Memory B cell (primary cell): Measurements from ENCODE around the gene THADA.
A peak's percentile ranks its signal among the peaks of the same experiment; 100 is the strongest.

Source experiments
- ATAC-seq: fragments of 150-1000 bp; cut with Tn5 transposase; 2 replicates; pipeline ENCODE4 v1.10.0; 2021; ENCODE audit warnings: low read depth, mild to moderate bottlenecking, moderate library complexity
- DNase-seq, 2 donors: peaks; one replicate each; pipeline ENCODE4 v3.0.0; 2022; ENCODE audit warnings: low spot score in 2 of 2
- H3K27ac Mint-ChIP-seq: one replicate; pipeline ENCODE4 v1.8.0; 2022; ENCODE audit warnings: mild to moderate bottlenecking, moderate library complexity, mixed read lengths
- H3K27me3 Mint-ChIP-seq: one replicate; pipeline ENCODE4 v1.8.0; 2022; ENCODE audit warnings: mixed read lengths
- H3K36me3 Mint-ChIP-seq: one replicate; pipeline ENCODE4 v1.8.0; 2022; ENCODE audit warnings: mild to moderate bottlenecking, mixed read lengths
- H3K4me1 Mint-ChIP-seq: one replicate; pipeline ENCODE4 v1.8.0; 2022; ENCODE audit warnings: mixed read lengths
- H3K4me3 Mint-ChIP-seq: one replicate; pipeline ENCODE4 v1.8.0; 2022; ENCODE audit warnings: mild to moderate bottlenecking, moderate library complexity, mixed read lengths
- H3K9me3 Mint-ChIP-seq: one replicate; pipeline ENCODE4 v1.8.0; 2022; ENCODE audit warnings: mixed read lengths

Gene THADA

DNA sequence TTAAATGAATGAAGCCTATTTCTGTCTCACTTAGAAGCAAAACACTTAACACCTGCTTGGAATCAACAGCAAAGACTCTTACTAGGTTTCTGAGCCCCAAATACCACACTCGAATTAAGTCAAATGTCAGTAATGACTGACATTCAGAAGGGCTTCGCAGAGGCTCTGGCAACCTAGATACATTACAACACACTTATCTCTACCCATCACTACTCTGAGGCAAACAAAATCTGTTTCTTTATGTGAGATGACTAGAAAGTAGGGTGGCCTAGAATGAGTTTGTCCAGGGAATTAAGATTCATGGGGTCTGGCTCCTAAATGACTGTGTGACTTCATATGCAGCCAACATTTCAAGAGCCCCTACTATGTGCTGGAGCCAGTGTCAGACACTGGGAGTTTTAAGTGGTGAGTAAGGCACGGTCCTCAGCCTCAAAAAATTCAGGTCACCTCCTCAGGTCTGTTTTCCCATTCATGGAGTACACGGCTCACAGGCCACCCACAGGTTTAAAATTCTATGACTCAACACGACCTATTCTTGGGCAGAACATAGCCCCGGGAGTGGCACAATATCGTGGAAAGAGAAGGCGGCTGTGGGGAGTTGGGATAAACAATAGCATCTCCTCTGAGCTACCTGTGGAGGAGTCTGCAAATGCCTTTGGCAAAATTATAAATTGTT lies 219.2 kb downstream of the THADA start:
- Mint-ChIP-seq H3K36me3 (peaks cover 35% of the 10 kb centered on the region), H3K27me3 (no peaks in the 10 kb centered on the region), H3K27ac (no peak overlapping the region), H3K9me3 (peaks cover 2% of the 10 kb centered on the region), H3K4me1 (no peaks in the 10 kb centered on the region), H3K4me3 (no peak overlapping the region)
- ATAC-seq (no peak), DNase-seq (no peak)

DNA sequence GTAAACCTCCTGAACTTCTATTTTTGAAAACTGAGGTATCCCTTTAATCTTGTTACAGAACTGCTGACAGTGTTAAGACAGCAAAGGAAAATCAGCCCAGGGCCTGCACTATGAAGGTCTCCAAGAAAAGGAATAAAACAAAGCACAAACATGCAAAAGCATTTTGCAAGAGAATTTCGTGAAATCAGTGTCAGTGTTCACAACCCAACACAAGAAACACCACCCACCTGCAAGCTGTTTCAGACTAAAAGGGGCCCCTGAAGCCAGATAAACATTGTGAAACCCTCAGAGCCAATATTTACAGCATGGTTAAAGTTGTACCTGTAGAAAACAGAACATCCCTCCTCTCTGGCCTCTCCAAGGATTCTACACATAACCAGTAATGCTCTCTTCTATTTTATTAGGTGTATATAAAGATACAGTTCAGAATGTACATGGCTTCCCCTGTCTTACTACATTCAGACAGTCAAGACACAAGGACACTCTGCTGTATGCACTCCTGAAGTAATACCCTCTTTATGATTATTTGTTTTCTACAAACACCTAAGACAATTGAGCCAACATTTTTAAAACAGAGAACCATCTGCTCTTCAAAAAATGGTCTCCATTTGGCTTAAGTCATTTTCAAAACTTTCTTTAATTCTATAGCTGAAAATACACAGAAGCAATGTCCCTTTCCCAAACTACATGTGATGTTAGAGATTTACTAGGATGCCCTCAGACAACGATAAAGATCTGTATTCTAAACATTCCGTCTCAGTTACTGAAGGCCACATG lies 219.9 kb downstream of the THADA start:
- ATAC-seq (no peak), DNase-seq (no peak)
- H3K9me3 Mint-ChIP-seq, result peaks cover 2% of the 10 kb centered on the region
- H3K36me3 Mint-ChIP-seq, result peaks cover 33% of the 10 kb centered on the region
- H3K4me3 Mint-ChIP-seq, result no peak overlapping the region
- no peak overlapping the region for H3K27ac Mint-ChIP-seq
- no peaks in the 10 kb centered on the region for H3K4me1 Mint-ChIP-seq
- no peaks in the 10 kb centered on the region for H3K27me3 Mint-ChIP-seq

DNA sequence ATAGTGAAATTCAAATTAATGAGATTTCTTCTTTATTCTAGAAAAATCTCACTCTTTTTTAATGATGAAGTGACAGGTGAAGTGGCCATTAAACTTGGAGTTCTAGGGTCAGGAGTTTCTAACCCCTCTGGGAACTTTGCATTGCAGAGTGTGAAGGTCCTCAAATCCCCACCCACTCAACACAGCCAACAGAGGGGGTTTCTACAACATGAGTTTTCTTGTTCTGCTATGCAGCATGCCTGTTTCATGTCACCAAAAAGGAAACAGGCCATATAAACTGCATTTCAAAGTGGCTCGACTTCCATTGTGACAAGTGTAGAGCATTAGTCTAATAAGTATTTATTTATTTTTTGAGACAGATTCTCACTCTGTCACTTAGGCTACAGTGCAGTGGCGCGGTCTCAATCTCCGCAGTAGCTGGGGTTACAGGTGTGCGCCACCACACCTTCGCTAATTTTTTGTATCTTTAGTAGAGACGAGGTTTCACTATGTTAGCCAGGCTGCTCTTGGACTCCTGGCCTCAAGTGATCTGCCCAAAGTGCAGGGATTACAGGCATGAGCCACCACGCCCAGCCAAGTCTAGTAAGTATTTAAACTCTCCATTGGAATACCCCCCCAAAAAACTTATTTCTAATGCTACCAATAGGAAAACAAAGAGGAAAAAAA lies 223.3 kb downstream of the THADA start:
- no peak overlapping the region for H3K27ac Mint-ChIP-seq
- peaks cover 21% of the 10 kb centered on the region for H3K36me3 Mint-ChIP-seq
- no peaks in the 10 kb centered on the region for H3K27me3 Mint-ChIP-seq
- H3K4me1 Mint-ChIP-seq, result peaks cover 8% of the 10 kb centered on the region
- DNase-seq, result no peak
- ATAC-seq, result no peak
- H3K9me3 Mint-ChIP-seq, result peaks cover 2% of the 10 kb centered on the region
- H3K4me3 Mint-ChIP-seq, result no peak overlapping the region

DNA sequence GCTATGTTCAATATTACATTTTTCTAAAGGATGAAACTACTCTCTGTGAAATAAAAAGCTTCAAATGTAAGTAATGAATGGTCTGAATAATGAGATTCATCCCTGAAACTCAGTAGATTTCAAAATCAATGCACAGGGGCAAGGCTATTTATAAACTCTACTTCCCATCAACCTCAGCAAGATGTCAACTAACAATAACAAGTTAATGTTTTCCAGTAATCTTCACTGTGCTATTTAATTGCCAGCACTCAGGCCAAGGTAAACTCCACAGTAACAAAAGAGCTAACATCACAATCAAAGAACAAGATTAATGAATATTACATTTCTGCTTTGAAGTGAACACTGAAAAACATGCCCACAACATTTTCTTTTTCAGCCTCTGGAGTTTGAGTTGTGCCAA lies 225.1 kb downstream of the THADA start:
- ATAC-seq (no peak), DNase-seq (no peak)
- Mint-ChIP-seq H3K4me1 (peaks cover 16% of the 10 kb centered on the region), H3K27ac (peak overlapping the region; percentile 28), H3K4me3 (no peak overlapping the region), H3K27me3 (no peaks in the 10 kb centered on the region), H3K36me3 (peaks cover 24% of the 10 kb centered on the region), H3K9me3 (peaks cover 6% of the 10 kb centered on the region)

DNA sequence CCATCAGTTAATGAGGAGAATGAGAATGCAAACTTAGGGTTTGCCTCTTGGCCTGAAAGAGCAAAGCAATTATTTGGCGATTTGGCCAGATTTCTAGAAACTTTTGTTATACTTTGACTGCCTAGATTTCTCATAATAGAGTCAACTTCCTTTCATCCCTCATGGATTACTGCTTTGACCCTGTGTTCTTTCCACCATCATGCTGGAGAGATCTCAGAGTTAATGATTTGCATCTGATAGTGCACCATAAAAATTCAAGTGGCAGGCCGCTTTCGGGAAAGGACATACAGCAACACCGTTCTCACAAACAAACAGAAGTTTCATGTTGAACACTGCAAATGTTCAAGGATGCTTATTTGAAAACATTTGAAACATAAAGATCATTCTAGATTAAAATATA lies 225.7 kb downstream of the THADA start:
- no peak for ATAC-seq
- no peak for DNase-seq
- Mint-ChIP-seq H3K4me3 (no peak overlapping the region), H3K36me3 (peaks cover 27% of the 10 kb centered on the region), H3K27ac (peak overlapping the region; percentile 28), H3K9me3 (peaks cover 6% of the 10 kb centered on the region), H3K4me1 (peaks cover 16% of the 10 kb centered on the region), H3K27me3 (no peaks in the 10 kb centered on the region)

DNA sequence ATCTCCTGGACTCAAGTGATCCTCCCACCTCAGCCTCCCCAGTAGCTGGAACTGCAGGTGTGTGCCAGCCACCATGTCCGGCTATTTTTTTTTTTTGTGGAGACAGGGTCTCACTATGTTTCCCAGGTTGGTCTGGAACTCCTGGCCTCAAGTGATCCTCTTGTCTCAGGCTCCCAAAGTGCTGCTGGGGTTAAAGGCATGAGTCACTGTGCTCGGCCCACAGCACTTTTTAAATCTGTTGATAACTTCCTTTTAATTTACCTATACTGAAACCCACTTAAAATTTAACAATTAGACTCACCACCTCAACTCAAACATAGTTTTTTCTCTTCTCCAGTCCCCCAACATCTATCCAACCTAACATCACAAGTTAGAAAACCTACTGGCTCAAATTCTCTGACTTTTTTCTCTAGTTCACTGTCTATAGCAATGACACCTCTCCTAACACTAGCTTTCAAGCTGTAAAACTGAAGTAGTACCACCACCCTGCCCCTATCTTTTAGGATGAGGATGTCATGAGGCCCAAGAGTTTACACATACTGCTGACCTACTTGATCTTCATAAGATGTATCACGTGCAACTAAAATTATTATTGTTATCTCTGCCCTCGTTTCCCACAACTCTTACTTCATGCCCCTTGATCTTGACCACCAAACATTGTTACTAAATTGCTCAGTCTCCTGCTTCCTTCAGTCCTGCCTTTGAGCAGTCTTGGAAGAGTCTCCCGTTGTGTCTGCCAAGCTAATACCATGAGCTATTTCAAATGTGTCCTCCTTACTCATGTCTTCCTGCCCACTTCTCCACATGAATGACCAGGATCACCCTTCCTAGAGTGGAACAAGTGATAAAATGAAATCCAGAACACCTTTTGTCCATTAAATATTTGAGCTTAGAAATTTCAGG lies 227.1 kb downstream of the THADA start:
- peaks cover 19% of the 10 kb centered on the region for H3K4me1 Mint-ChIP-seq
- H3K27ac Mint-ChIP-seq, result peak overlapping the region; percentile 51
- DNase-seq (no peak), ATAC-seq (no peak)
- peaks cover 6% of the 10 kb centered on the region for H3K9me3 Mint-ChIP-seq
- H3K4me3 Mint-ChIP-seq, result no peak overlapping the region
- peaks cover 30% of the 10 kb centered on the region for H3K36me3 Mint-ChIP-seq
- no peaks in the 10 kb centered on the region for H3K27me3 Mint-ChIP-seq

DNA sequence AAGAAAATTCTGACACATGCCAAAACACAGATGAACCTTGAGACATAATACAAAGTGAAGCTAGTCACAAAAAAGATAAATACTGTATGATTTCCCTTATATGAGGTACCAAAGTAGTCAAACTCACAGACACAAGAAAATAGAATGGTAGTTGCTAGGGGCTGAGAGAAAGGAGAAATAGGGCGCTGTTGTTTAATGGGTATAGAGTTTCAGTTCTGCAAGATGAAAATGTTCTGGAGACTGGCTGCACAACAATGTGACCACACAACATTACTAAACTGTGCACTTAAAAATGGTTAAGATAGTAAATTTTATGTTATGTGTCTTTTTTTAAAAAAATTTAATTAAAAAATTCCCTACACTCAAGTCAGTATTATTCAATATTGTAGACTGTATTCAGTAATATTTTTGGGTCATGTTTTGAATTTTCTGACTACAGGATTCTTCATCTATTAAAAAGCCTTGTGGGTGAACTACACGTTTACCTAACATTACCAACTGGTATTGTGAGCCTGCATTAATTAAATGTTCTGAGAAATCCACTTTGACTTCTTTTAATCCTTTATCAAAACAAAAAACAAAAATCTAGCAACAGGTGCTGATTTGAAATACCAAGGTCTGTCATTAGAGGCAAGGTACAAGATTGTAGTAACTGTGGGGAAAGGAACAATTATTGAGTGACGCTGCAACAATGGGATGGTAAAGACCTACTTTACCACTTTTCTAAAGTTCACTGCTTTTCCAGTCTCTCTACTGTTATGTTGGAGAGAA lies 228.6 kb downstream of the THADA start:
- Mint-ChIP-seq H3K27ac (no peak overlapping the region), H3K27me3 (no peaks in the 10 kb centered on the region), H3K9me3 (peaks cover 6% of the 10 kb centered on the region), H3K36me3 (peaks cover 30% of the 10 kb centered on the region), H3K4me3 (no peak overlapping the region), H3K4me1 (peaks cover 19% of the 10 kb centered on the region)
- ATAC-seq, result peak; percentile 49
- DNase-seq, result no peak

DNA sequence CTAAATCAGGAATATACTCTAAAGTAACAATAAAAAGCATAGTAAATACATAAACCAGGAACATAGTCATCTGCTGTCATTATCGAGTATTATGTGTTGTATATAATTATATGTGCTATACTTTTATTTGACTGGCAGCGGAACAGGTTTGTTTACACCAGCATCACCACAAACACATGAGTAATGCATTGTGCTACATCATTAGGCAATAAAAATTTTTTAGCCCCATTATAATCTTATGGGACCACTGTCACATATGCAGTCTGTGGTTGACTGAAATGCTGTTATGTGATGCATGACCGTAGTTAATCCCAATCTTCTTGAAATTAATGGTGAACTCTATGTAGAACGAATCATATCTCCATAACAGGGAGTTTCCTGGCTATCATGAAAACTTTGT lies 232.7 kb downstream of the THADA start:
- ATAC-seq, result no peak

DNA sequence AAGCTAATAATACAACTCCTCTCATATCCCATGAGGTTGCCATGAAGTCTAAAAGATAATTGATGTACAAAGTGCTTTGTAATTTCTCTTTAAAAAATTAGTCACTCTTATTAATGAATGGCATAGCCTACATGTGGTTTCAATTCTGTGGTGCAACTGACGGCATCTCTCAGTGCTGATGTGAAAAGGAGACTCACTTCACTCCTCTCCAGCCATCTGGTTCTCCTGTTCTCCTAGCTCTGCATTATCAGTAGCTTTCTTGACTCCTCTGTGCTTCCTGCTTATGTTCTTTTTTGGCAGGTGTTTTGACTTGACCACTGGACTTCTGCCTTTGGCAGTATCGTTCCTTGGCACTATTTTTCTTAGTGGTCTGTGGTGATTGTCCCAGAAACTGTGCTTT lies 234.6 kb downstream of the THADA start:
- H3K4me3 Mint-ChIP-seq, result no peak overlapping the region
- ATAC-seq, result no peak
- DNase-seq, result no peak
- no peak overlapping the region for H3K27ac Mint-ChIP-seq
- H3K4me1 Mint-ChIP-seq, result peaks cover 5% of the 10 kb centered on the region
- peaks cover 2% of the 10 kb centered on the region for H3K9me3 Mint-ChIP-seq
- no peaks in the 10 kb centered on the region for H3K27me3 Mint-ChIP-seq
- H3K36me3 Mint-ChIP-seq, result peaks cover 11% of the 10 kb centered on the region

More for the DNA sequence above, 232.7 kb downstream of the THADA start:
- H3K36me3 Mint-ChIP-seq, result peaks cover 17% of the 10 kb centered on the region
- H3K9me3 Mint-ChIP-seq, result peaks cover 5% of the 10 kb centered on the region
- H3K4me3 Mint-ChIP-seq, result no peak overlapping the region
- H3K27ac Mint-ChIP-seq, result no peak overlapping the region
- H3K4me1 Mint-ChIP-seq, result peaks cover 11% of the 10 kb centered on the region
- no peaks in the 10 kb centered on the region for H3K27me3 Mint-ChIP-seq
- DNase-seq, result no peak

DNA sequence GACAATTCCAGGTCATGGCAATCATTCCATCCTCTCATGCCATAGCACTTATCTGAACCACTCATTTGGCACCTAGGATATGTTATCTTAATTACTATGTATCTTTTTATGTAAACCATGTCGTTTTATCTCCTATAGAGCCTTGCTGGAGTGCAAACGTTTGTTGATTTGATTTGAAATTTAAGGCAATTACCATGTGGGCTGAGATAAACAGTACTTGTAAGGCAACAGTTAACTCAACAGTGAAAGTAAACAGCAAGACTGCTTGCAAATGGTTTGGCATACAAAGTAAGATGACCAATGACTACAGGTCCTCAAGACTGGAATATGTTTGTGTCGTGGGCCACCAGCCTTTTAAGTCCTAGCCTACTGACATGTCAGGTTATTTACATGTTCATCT lies 235.7 kb downstream of the THADA start:
- Mint-ChIP-seq H3K27ac (no peak overlapping the region), H3K36me3 (peaks cover 6% of the 10 kb centered on the region), H3K4me1 (peaks cover 3% of the 10 kb centered on the region), H3K27me3 (no peaks in the 10 kb centered on the region), H3K4me3 (no peak overlapping the region), H3K9me3 (no peaks in the 10 kb centered on the region)
- DNase-seq (no peak), ATAC-seq (no peak)

DNA sequence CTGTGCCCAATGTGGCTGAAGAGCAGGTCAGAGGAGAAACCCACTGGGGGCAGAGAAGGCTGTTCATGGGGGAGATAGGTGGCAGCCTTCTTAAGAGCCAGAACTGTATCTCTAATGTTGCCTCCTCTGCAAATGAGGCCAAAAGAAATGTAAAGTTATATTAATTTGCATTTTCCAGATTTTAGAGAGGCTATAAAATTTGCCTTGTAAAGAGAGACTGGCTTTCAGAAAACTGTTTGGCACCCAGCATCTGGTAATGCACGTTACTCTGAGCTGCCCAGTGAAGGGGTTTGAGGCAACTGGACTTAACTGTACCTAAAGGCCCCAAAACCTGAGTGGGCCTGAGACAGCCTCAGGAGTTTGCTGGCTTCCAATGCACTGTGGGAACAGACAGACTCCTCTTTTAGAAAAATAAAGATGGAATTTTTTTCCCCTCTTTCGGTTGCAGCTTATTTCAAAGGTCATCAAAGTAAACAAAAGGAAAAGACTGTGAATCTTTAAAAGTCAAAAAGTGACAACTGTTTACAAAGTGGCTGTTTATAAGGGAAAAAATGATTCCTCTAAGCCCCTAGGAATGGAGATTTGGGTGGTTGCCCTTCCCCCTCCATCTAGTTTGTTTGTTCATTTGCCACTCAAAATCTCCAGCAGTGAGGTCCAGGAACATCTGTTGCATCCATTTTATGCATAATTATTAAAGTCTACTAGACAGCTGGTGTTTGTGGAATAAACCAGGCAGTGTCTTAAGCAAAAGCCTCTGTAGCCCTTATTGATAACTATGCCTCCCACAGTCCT lies 237.2 kb downstream of the THADA start:
- Mint-ChIP-seq H3K4me3 (no peak overlapping the region), H3K27me3 (no peaks in the 10 kb centered on the region), H3K9me3 (no peaks in the 10 kb centered on the region), H3K4me1 (no peaks in the 10 kb centered on the region), H3K36me3 (peaks cover 5% of the 10 kb centered on the region), H3K27ac (no peak overlapping the region)
- DNase-seq (no peak), ATAC-seq (no peak)

DNA sequence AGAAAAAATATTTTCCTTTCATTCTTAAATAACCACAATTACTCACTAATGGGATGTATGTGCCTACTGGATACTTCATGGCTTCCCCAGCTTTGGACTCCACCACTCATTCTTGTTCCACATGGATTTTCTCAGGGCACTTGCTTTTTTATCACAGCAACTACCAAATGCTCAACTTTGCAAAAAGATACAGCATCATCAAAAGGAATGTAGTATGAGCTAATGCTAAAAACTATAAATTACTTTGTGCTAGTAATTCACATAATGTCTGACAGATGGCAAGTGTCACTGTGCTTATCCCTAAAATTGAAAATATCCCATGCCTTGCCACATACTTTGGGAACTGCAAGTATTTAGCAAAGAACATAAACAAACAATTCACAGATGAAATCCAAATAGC lies 239.1 kb downstream of the THADA start:
- H3K27ac Mint-ChIP-seq, result no peak overlapping the region
- no peaks in the 10 kb centered on the region for H3K9me3 Mint-ChIP-seq
- no peaks in the 10 kb centered on the region for H3K4me1 Mint-ChIP-seq
- no peak overlapping the region for H3K4me3 Mint-ChIP-seq
- ATAC-seq (no peak), DNase-seq (no peak)
- H3K36me3 Mint-ChIP-seq, result peaks cover 7% of the 10 kb centered on the region
- no peaks in the 10 kb centered on the region for H3K27me3 Mint-ChIP-seq
